Pancreas (tissue), 10 donors: ENCODE measurements around the gene TMEM82. TPM values are rescaled to one million over a fixed set of nuclear protein-coding genes. Genes with fewer than 3 reads are reported as not detected.

Source experiments
- ATAC-seq, 4 donors: fragments of 200-7000 bp; cut with Tn5 transposase; one replicate each; pipeline versions ENCODE4 v1.8.0 to v1.9.1; 2020; ENCODE audit warnings: mild to moderate bottlenecking in 4 of 4, moderate library complexity in 4 of 4
- DNase-seq, 6 donors: peaks; one replicate each; pipeline ENCODE4 v3.0.0-alpha.2; 2020
- FAIRE-seq: peaks from 2 replicates; lab custom pipeline; 2012; peaks lifted over from hg19 to GRCh38; lab: Jason Lieb, UNC
- H3K27ac ChIP-seq, 4 donors: fragments of 200-600 bp; sonication (generic); 1 replicate in 3 of 4; 2 replicates in 1 of 4; pipeline versions ENCODE4 v1.5.0 to v1.8.0; 2020
- H3K27me3 ChIP-seq, 4 donors: fragments of 200-600 bp; one replicate each; pipeline ENCODE4 v1.8.0; 2021
- H3K36me3 ChIP-seq, 3 donors: fragments of 200-600 bp; sonication (generic) in 1 of 3; one replicate each; pipeline versions ENCODE4 v1.5.0 to v1.8.0; 2020 to 2021
- H3K4me1 ChIP-seq, 3 donors: fragments of 200-600 bp; one replicate each; pipeline ENCODE4 v1.8.0; 2021
- H3K4me3 ChIP-seq, 4 donors: fragments of 200-600 bp; sonication (generic) in 2 of 4; one replicate each; pipeline versions ENCODE4 v1.5.0 to v1.8.0; 2020 to 2021
- H3K9me3 ChIP-seq, 4 donors: fragments of 200-600 bp; one replicate each; pipeline ENCODE4 v1.8.0; 2021
- CTCF ChIP-seq, 4 donors: fragments of 200-600 bp; sonication (generic) in 3 of 4; IDR thresholded peaks; one replicate each; pipeline versions ENCODE4 v1.5.0 to v1.8.0; 2021; ENCODE audit warnings: antibody characterized with exemption in 4 of 4
- WGBS, 2 donors: extraction: QIAGEN DNeasy Blood & Tissue Kit; methylation state at CpG; one replicate each; pipeline ENCODE4 v1.1.7; 2013; 5-methylcytosine and 5-hydroxymethylcytosine counted together
- intact Hi-C, 3 donors: fragments of 100-400 bp; cut with DNase I; formaldehyde crosslinking; loops; one replicate each; pipeline versions ENCODE4 v1.11.1 to v1.14.2; 2022
- polyA plus RNA-seq, 2 donors: library from polyadenylated mRNA; stranded (reverse); fragments of 200-250 nt; gene quantifications; one replicate each; pipeline ENCODE4 v1.2.3, GENCODE V29; 2013
- total RNA-seq, 6 donors: library from RNA; stranded (reverse); fragmentation: NEBNext Ultra II Directional in 4 of 6; extraction: Animal tissue kit (Norgen Biotek cat#: 25700) in 4 of 6; gene quantifications; one replicate each; pipeline versions ENCODE4 v1.2.1 to v1.2.4, GENCODE V29; 2021 to 2023
- donor health status: healthy with polysubstance abuse.
- donor health status: DM: no; HTN: no; CAD: no; lungs with moderate emphysema.
- donor health status: DM: no; HTN: no; CAD: no.
- donor health status: control.
- donor health status: control.
- donor health status: Bipolar disorder and iron deficiency.
- donor health status: DM: yes; HTN: yes; CAD: no.
- donor health status: DM: no; HTN: no; CAD: no.
- donor health status: DM: no; HTN: no; CAD: no.
- donor health status: DM: yes; HTN: yes; CAD: no.

Gene TMEM82
- total and polyA plus RNA-seq, 8 donors: not detected

GRCh38 chr1:15738416-15739113 lies 3.7 kb upstream of the TMEM82 start:
- peak in 3 of 6 donors; percentile 63 to 81 (median 68) for DNase-seq
- Histone ChIP-seq H3K4me1 (peaks cover 32 to 37% (median 37%) of the 10 kb centered on the region in 3 donors), H3K27me3 (no peaks in the 10 kb centered on the region), H3K36me3 (peaks cover 0 to 5% (median 0%) of the 10 kb centered on the region in 3 donors), H3K9me3 (no peaks in the 10 kb centered on the region), H3K4me3 (no peak overlapping the region), H3K27ac (peak overlapping the region in 1 of 4 donors; percentile 79)
- WGBS, 2 donors: 53% methylated on average over 14 to 15 of the region's 15 CpGs
- intact Hi-C loops: loop anchor here in 1 of 3 donors (10.0 kb wide), 1 partner anchor 144 kb away; no protein-coding TSS in a partner anchor
- no peak for FAIRE-seq
- ATAC-seq: no peak
- no peak for TF ChIP-seq CTCF (IDR thresholded peaks at IDR 0.05)

- intact Hi-C loops: loop anchor here in 1 of 3 donors (10.0 kb wide), 1 partner anchor 144 kb away; no protein-coding TSS in a partner anchor
- no peak for ATAC-seq
Measured at GRCh38 chr1:15739259-15739658, 3.0 kb upstream of the TMEM82 start.

GRCh38 chr1:15739745-15740144 lies 2.6 kb upstream of the TMEM82 start:
- WGBS, 2 donors: 83 to 88% methylated on average over 7 of the region's 7 CpGs
- no peak overlapping the region for H3K4me3 ChIP-seq
- H3K27me3 ChIP-seq: no peaks in the 10 kb centered on the region
- peaks cover 31 to 35% (median 32%) of the 10 kb centered on the region in 3 donors for H3K4me1 ChIP-seq
- no peak for FAIRE-seq
- H3K9me3 ChIP-seq: no peaks in the 10 kb centered on the region
- no peak for DNase-seq
- H3K36me3 ChIP-seq: no peaks in the 10 kb centered on the region
- TF ChIP-seq CTCF (IDR thresholded peaks at IDR 0.05): no peak
- intact Hi-C loops: loop anchor here in 2 of 3 donors (5.0 to 10.0 kb wide), 2 partner anchors 142 to 145 kb away; no protein-coding TSS in a partner anchor
- H3K27ac ChIP-seq: no peak overlapping the region
- ATAC-seq: no peak

More at GRCh38 chr1:15739259-15739658, 3.0 kb upstream of the TMEM82 start:
- Histone ChIP-seq H3K9me3 (no peaks in the 10 kb centered on the region), H3K4me3 (no peak overlapping the region), H3K36me3 (no peaks in the 10 kb centered on the region), H3K27ac (no peak overlapping the region), H3K27me3 (no peaks in the 10 kb centered on the region), H3K4me1 (peaks cover 32 to 37% (median 37%) of the 10 kb centered on the region in 3 donors)
- no peak for TF ChIP-seq CTCF (IDR thresholded peaks at IDR 0.05)
- FAIRE-seq (no peak), DNase-seq (no peak)
- WGBS, 2 donors: 87 to 90% methylated on average over 16 of the region's 16 CpGs

GRCh38 chr1:15740924-15741850 lies 1.1 kb upstream of the TMEM82 start:
- no peaks in the 10 kb centered on the region for H3K36me3 ChIP-seq
- peak; percentile 73 to 91 (median 89) for ATAC-seq
- FAIRE-seq: no peak
- H3K9me3 ChIP-seq: no peaks in the 10 kb centered on the region
- intact Hi-C loops: loop anchor here in 1 of 3 donors (5.0 kb wide), 1 partner anchor 144 kb away; no protein-coding TSS in a partner anchor
- H3K4me1 ChIP-seq: peaks cover 20 to 23% (median 20%) of the 10 kb centered on the region in 3 donors
- peak; percentile 80 to 96 (median 89) for DNase-seq
- TF ChIP-seq CTCF (IDR thresholded peaks at IDR 0.05): peak; percentile 79 to 94 (median 83)
- H3K4me3 ChIP-seq: no peak overlapping the region
- no peaks in the 10 kb centered on the region for H3K27me3 ChIP-seq
- H3K27ac ChIP-seq: no peak overlapping the region
- 44 to 45% methylated on average over 27 of the region's 27 CpGs for WGBS, 2 donors
